Psoas muscle (tissue), 8 donors: ENCODE measurements around the gene CDK11B. TPM values are rescaled to one million over a fixed set of nuclear protein-coding genes. Genes with fewer than 3 reads are reported as not detected.
"Not testable (repeated sequence)": the region's sequence is repeated elsewhere in the genome, so short reads cannot be mapped to it uniquely, and the experiment has no call there.

Source experiments
- ATAC-seq, 4 donors: fragments of 200-7000 bp; cut with Tn5 transposase; one replicate each; pipeline ENCODE4 v1.9.1; 2020; ENCODE audit warnings: moderate library complexity in 3 of 4, mild to moderate bottlenecking in 2 of 4
- DNase-seq, 2 donors: peaks; one replicate each; pipeline ENCODE4 v3.0.0-alpha.2; 2020
- H3K27ac ChIP-seq: fragments of 200-600 bp; one replicate; pipeline ENCODE4 v1.8.0; 2022
- H3K27me3 ChIP-seq, 3 donors: fragments of 200-600 bp in 1 of 3; one replicate each; pipeline versions ENCODE4 v1.6.1 to v1.8.0; 2013 to 2022; ENCODE audit warnings: low read length in 2 of 3, mild to moderate bottlenecking in 2 of 3, moderate library complexity in 1 of 3; ENCODE audit not compliant: insufficient read depth in 3 of 3
- H3K36me3 ChIP-seq, 2 donors: fragments of 200-600 bp in 1 of 2; one replicate each; pipeline versions ENCODE4 v1.6.1 to v1.8.0; 2013 to 2022; ENCODE audit warnings: low read depth in 1 of 2, mild to moderate bottlenecking in 1 of 2, moderate library complexity in 1 of 2; ENCODE audit not compliant: insufficient read depth in 1 of 2
- H3K4me1 ChIP-seq: fragments of 200-600 bp; one replicate; pipeline ENCODE4 v1.8.0; 2022
- H3K4me3 ChIP-seq: fragments of 200-600 bp; one replicate; pipeline ENCODE4 v1.8.0; 2022; ENCODE audit warnings: mild to moderate bottlenecking
- H3K9me3 ChIP-seq: fragments of 200-600 bp; one replicate; pipeline ENCODE4 v1.8.0; 2022
- WGBS, 3 donors: extraction: QIAGEN DNeasy Blood & Tissue Kit; methylation state at CpG; one replicate each; pipeline versions ENCODE4 v1.1.6 to v1.1.7; 2013; 5-methylcytosine and 5-hydroxymethylcytosine counted together
- intact Hi-C, 2 donors: fragments of 100-400 bp; cut with DNase I; formaldehyde crosslinking; loops; one replicate each; pipeline versions ENCODE4 v1.11.0 to v1.14.2; 2022
- long read RNA-seq, 2 donors: library from polyadenylated mRNA; unstranded; transcript quantifications; one replicate each; pipeline ENCODE4 v2.0.0, GENCODE V29; 2021
- polyA plus RNA-seq, 3 donors: library from polyadenylated mRNA; stranded (reverse); fragments of 200-250 nt; gene quantifications; one replicate each; pipeline ENCODE4 v1.2.3, GENCODE V29; 2013
- total RNA-seq, 4 donors: library from RNA; stranded (reverse); fragmentation: NEBNext Ultra II Directional in 2 of 4; extraction: Animal tissue kit (Norgen Biotek cat#: 25700) in 2 of 4; gene quantifications; one replicate each; pipeline versions ENCODE4 v1.2.1 to v1.2.4, GENCODE V29; 2021 to 2023
- TF ChIP-seq, protein P1 (sequence below): fragments of 200-600 bp; IDR thresholded peaks from one replicate; pipeline ENCODE4 v1.8.0; 2022; ENCODE audit warnings: antibody characterized with exemption
- donor health status: healthy with polysubstance abuse.
- donor health status: DM: no; HTN: no; CAD: no; lungs with moderate emphysema.
- donor health status: Bipolar disorder and iron deficiency.
- donor health status: healthy.
- donor health status: DM: yes; HTN: yes; CAD: no.
- donor health status: DM: no; HTN: no; CAD: no.
- donor health status: DM: no; HTN: no; CAD: no.
- donor health status: DM: yes; HTN: yes; CAD: no.

The CDK11B gene
- 10 to 100 TPM; 30.6 to 43.0 (median 36.4) TPM for total RNA-seq
- 10 to 100 TPM; 42.1 to 72.8 (median 55.2) TPM for polyA plus RNA-seq
- long read RNA-seq, donor 1, partial matches to known transcripts, result 21 of 30 reads
- long read RNA-seq, donor 1, other reads (novel, unspliced or antisense), result 5 of 30 reads
- long read RNA-seq, donor 2, partial matches to known transcripts, result 37 of 50 reads
- long read RNA-seq, donor 2, other reads (novel, unspliced or antisense), result 11 of 50 reads

DNA sequence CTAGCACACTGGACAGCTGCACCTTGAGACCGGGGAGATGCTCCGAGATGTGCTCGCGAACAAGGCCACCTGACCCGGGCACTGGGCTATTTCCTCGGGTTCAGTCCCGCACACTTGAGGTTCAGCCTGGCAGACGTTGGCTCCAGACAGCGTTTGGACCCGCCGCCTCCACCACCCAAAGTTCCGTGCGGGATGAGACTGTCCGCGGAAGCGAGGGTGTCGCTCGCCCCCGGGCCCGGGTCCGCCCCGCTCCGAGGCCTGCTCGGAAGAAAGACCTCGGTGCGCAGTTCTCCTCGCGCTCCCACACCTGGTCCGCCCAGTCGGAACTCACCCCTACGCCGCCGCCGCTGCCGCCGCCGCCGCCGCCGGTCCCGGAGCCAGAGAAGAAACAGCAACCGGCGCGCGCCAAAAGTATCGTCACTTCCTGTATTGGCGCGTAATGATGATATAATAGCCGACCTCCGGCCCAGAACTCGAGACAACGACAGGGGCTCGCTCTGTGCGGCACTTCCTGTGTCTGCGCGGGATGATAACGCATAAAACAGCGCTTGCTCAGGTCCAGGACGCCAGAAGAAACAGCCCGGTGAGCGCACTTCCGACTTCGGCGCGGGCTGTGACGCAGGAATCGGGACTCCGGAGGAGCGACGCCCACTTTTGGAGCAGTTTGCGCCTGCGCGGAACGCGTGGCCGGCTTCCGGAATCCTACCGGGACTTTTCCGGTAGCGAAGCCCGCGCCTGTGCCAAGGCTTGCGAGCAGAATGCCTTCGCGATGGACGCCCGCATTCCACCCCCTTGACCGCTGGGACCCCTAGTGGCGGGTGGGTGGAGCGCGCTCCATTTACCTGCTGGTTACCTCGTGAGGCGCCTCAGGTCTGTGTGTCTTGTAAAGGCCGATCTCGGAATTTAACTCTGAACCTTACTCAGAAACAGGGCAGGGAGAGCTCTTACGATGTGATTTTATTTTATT is at the start of gene CDK11B:
Gene CDK11B, minus strand, starts transcription at position 422 of the 967 bp plus-strand sequence. CDS start 1,519 bp downstream, outside the sequence.
- intact Hi-C loops, H3K27me3 ChIP-seq, H3K9me3 ChIP-seq: not testable (repeated sequence)
- Histone ChIP-seq H3K4me1 (peaks cover 22% of the 10 kb centered on the region), H3K4me3 (peak within 1 kb of the TSS; percentile 87), H3K36me3 (peaks cover 4 to 34% of the 10 kb centered on the region in 2 donors), H3K27ac (peak within 1 kb of the TSS; percentile 100)
- peak; percentile 85 to 92 (median 90) for ATAC-seq
- peak; percentile 97 to 99 for DNase-seq
- TF ChIP-seq, protein P1, sequence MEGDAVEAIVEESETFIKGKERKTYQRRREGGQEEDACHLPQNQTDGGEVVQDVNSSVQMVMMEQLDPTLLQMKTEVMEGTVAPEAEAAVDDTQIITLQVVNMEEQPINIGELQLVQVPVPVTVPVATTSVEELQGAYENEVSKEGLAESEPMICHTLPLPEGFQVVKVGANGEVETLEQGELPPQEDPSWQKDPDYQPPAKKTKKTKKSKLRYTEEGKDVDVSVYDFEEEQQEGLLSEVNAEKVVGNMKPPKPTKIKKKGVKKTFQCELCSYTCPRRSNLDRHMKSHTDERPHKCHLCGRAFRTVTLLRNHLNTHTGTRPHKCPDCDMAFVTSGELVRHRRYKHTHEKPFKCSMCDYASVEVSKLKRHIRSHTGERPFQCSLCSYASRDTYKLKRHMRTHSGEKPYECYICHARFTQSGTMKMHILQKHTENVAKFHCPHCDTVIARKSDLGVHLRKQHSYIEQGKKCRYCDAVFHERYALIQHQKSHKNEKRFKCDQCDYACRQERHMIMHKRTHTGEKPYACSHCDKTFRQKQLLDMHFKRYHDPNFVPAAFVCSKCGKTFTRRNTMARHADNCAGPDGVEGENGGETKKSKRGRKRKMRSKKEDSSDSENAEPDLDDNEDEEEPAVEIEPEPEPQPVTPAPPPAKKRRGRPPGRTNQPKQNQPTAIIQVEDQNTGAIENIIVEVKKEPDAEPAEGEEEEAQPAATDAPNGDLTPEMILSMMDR, result peak; percentile 39
- WGBS, 3 donors, result 0 to 1% (median 1%) methylated on average over 56 to 67 of the region's 96 CpGs

DNA sequence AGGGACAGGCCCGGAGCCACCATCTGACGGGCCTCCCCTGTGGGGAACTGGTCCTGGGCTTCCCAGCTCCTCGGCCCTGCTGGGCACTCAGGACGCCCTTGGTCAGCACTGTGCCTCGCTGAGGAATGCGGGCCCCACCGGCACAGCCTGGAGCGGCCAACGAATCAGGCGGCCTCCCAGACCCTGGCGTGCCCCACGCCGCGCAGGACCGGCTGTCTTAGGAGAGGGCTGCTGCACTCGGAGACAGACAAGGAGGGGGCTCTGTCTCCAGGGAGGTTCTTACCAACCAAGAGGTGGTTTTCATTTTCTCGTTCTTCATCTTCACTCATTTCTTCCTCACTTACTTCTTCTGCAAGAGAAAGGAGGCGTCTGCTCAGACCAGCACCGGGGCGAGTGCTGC is 49.1 kb upstream of the CDK11B start:
- H3K9me3 ChIP-seq, DNase-seq, H3K4me1 ChIP-seq, H3K4me3 ChIP-seq, ATAC-seq, H3K27ac ChIP-seq, intact Hi-C loops, H3K27me3 ChIP-seq: not testable (repeated sequence)
- 94 to 100% methylated on average over 2 to 16 of the region's 20 CpGs; no CpG with 5 or more reads in 1 of the 3 donors for WGBS, 3 donors
- peaks cover 0 to 25% of the 10 kb centered on the region in 2 donors for H3K36me3 ChIP-seq

DNA sequence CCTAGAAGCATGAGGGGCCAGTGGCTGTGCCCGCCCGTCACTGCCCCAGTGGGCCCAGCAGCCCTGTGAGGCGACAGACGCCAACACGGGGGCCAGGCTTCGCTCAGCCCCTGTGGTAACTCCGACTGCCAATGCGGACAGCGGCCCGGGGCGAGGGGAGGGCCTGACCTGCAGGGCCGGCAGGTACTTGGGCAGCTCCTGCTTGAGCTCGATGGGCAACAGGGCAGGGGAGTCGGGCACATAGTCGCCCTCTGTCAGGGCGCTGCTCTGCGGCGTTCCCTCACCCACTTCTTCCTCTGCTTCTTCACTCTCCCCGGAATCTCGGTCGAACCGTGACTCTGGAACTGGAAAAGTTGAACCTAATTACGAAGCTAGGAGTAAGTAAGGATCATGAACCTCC is 48.4 kb upstream of the CDK11B start:
- 96% methylated on average over 18 of the region's 23 CpGs; no CpG with 5 or more reads in 2 of the 3 donors for WGBS, 3 donors
- DNase-seq, result peak in 1 of 2 donors; percentile 6
- H3K27me3 ChIP-seq, ATAC-seq, H3K9me3 ChIP-seq, H3K4me3 ChIP-seq, H3K27ac ChIP-seq, intact Hi-C loops, H3K4me1 ChIP-seq: not testable (repeated sequence)
- peaks cover 0 to 25% of the 10 kb centered on the region in 2 donors for H3K36me3 ChIP-seq

DNA sequence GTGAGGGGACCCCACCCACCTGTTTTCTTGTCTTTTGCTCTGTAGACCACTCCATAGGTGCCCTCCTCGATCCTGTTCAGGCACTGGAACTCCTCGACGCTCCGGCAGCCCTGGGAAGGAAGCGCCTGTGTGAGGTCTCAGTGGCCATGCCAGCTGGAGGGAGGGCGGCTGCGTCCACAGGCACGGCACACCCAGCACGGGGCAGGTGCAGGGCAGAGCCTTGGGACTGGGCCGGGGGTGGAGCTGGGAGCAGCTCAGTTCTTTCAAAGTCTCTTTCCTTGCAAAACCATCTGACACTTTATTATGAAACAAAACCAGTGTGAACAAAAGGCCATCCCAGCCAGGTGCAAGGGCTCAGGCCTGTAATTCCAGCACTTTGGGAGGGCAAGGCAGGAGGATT is 46.8 kb upstream of the CDK11B start:
- H3K27me3 ChIP-seq, intact Hi-C loops, ATAC-seq, H3K9me3 ChIP-seq, H3K4me3 ChIP-seq, H3K4me1 ChIP-seq, H3K27ac ChIP-seq: not testable (repeated sequence)
- 69 to 96% (median 92%) methylated on average over 4 to 5 of the region's 10 CpGs for WGBS, 3 donors
- DNase-seq, result peak in 1 of 2 donors; percentile 6
- H3K36me3 ChIP-seq, result peaks cover 0 to 25% of the 10 kb centered on the region in 2 donors

DNA sequence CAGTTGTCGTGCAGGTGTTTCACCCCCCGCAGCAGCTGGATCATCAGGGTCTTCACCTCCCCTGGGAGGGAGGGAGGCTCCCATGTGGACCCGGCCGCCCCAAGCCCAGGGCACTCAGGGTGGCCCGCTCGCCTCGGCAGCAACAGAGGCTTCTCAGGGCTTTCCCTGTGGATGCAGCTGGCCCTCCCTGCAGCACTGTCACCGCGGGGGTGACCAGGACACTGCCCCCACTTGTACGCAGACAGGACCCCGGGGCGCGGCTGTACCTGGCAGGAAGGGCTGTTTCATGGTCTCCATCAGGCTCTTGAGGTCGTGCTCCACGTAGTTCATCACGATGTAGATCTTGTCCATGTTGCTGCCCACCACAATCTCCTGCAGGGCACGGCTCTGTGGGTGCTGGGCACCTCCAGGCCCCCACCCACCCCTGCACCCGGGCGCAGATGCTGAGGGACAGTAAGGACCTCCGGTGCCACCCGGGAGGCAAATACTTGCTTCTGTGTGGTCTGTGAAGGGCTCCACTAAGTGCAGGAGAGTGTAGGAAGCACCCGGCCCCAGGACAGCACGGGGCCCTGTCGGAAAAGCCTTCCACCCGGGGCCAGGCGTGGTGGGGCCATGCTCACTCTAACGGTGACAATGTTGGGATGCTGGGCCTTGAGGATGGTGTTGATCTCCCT is 45.6 kb upstream of the CDK11B start:
- H3K27ac ChIP-seq, intact Hi-C loops, H3K27me3 ChIP-seq, H3K4me1 ChIP-seq, H3K4me3 ChIP-seq, ATAC-seq, H3K9me3 ChIP-seq: not testable (repeated sequence)
- peaks cover 0 to 25% of the 10 kb centered on the region in 2 donors for H3K36me3 ChIP-seq
- 90 to 96% (median 91%) methylated on average over 14 to 27 of the region's 27 CpGs for WGBS, 3 donors
- DNase-seq, result peak; percentile 7 to 39

DNA sequence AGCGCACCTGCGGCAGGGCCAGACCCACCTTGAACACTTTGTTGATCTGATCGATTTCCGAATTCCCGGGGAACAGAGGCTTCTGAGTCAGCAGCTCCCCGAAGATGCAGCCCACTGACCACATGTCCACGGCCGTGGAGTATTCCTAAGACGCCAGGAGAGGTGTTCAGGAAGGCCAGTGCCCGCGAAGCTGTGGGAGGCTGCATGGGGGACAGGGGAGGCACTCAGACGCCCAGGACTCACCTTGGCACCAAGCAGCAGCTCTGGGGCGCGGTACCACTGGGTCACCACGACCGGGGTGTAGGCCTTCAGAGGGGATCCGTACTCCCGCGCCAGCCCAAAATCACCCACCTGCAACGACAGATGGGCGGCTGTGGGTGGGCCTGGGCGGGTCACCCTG is 45.0 kb upstream of the CDK11B start:
- TF ChIP-seq, protein P1, result no peak
- peak; percentile 14 to 28 for DNase-seq
- no peaks in the 10 kb centered on the region for H3K27me3 ChIP-seq

DNA sequence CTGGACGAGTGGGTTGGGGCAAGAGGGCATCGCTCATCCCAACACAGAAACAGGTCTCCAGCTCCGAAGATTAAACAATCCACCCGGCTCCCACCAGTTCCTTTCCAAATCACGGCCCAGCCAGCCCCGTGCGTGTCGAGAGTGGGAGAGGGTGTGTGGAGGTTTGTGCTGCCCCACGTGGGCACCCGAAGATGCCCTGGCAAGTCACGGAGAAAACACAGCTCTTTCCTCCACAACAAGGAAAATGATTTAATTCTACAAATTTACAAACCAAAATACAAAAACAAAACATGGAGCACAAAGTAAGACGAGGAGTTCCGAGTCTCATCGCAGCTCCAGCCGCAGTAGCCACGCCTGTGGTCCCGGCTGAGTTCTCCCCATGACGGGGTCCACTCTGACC is 43.7 kb upstream of the CDK11B start:
- peak in 1 of 2 donors; percentile 12 for DNase-seq
- 75 to 100% (median 78%) methylated on average over 1 to 7 of the region's 18 CpGs for WGBS, 3 donors
- H3K36me3 ChIP-seq, result peaks cover 0 to 25% of the 10 kb centered on the region in 2 donors
- H3K27me3 ChIP-seq, intact Hi-C loops, H3K27ac ChIP-seq, H3K9me3 ChIP-seq, H3K4me1 ChIP-seq, H3K4me3 ChIP-seq: not testable (repeated sequence)
- ATAC-seq, result peak in 1 of 4 donors; percentile 29

More for the DNA sequence above, 45.0 kb upstream of the CDK11B start:
- H3K36me3 ChIP-seq, result peaks cover 0 to 25% of the 10 kb centered on the region in 2 donors
- H3K4me1 ChIP-seq, result no peaks in the 10 kb centered on the region
- no peak for ATAC-seq
- H3K4me3 ChIP-seq, result no peak overlapping the region
- H3K27ac ChIP-seq, result no peak overlapping the region
- intact Hi-C loops, result no loop called here
- no peaks in the 10 kb centered on the region for H3K9me3 ChIP-seq
- 90 to 93% (median 92%) methylated on average over 12 to 22 of the region's 22 CpGs for WGBS, 3 donors

DNA sequence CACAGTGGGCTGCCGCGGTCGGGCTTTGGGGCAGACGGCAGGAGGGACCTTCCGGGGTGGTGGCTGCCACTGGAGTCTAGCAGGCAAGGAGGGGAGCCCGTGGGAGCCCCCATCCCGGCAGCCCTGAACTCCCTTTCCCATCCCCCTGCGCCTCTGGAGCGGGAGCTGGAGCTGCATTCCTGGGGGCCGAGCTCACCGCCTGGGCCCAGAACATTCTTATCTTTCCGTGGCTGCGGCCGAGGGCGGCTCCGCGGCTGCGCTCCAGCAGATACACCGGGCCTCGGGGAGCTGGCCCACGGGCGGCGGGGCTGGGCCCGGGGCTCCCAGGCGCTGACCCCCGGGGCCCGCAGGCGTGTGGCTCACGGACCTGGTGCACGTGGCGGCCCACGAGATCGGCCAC is 41.8 kb upstream of the CDK11B start:
- H3K27ac ChIP-seq, intact Hi-C loops, DNase-seq, H3K9me3 ChIP-seq, H3K4me1 ChIP-seq, H3K27me3 ChIP-seq, ATAC-seq, H3K4me3 ChIP-seq: not testable (repeated sequence)
- H3K36me3 ChIP-seq, result peaks cover 0 to 14% of the 10 kb centered on the region in 2 donors
- no CpG with 5 or more reads among the region's 33 CpGs for WGBS, 3 donors

DNA sequence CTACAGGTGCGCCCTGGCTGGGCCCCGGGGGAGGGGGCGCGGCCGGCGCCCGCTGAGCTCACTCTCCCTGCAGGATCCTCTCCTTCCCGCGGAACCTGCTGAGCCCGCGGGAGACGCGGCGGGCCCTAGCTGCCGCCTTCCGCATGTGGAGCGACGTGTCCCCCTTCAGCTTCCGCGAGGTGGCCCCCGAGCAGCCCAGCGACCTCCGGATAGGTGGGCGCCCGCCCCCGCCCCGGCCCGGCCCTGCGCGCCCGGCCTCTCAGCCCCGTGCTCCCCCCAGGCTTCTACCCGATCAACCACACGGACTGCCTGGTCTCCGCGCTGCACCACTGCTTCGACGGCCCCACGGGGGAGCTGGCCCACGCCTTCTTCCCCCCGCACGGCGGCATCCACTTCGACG is 41.3 kb upstream of the CDK11B start:
- H3K36me3 ChIP-seq, result peaks cover 0 to 14% of the 10 kb centered on the region in 2 donors
- H3K4me3 ChIP-seq, H3K9me3 ChIP-seq, H3K4me1 ChIP-seq, H3K27me3 ChIP-seq, intact Hi-C loops, H3K27ac ChIP-seq, DNase-seq: not testable (repeated sequence)
- ATAC-seq, result peak in 1 of 4 donors; percentile 3
- WGBS, 3 donors, result no CpG with 5 or more reads among the region's 45 CpGs
